GM12873 (cell line): ENCODE measurements around the gene ZNF581.

Source experiments
- TF ChIP-seq, protein P1 (sequence below): IDR thresholded peaks from 2 replicates; pipeline ENCODE4 v1.5.1; 2012; ENCODE audit warnings: low read depth, mild to moderate bottlenecking, moderate library complexity, low read length, control low read depth; ENCODE audit not compliant: insufficient read depth; ENCODE audit errors: missing control alignments

ZNF581 gene

DNA sequence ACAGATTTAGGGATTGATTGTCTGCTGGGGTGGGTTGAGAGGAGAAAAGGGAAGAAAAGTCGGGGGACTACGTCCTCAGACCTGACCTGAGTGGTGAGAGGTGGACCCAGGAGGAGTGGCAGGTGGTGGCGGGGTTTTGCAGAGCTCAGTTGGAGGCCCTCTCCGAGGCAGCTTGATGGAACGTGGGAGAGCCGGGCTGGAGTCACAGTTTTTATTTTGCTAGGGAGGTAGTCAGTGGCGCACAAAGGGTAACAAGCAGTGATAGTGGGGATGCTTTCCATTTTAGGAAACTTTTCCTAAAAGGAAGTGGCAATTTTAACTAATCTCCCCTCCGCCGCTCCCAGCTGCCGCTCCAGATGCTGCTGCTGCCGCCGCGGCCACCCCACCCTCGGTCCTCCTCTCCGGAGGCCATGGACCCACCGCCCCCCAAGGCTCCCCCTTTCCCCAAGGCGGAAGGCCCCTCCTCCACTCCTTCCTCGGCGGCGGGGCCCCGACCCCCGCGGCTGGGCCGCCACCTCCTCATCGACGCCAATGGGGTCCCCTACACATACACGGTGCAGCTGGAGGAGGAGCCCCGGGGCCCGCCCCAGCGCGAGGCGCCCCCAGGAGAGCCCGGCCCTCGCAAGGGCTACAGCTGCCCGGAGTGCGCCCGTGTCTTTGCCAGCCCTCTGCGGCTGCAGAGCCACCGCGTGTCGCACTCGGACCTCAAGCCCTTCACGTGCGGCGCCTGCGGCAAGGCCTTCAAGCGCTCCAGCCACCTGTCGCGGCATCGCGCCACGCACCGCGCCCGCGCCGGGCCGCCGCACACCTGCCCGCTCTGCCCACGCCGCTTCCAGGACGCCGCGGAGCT lies 1.1 kb upstream of the ZNF581 start:
- TF ChIP-seq, protein P1, sequence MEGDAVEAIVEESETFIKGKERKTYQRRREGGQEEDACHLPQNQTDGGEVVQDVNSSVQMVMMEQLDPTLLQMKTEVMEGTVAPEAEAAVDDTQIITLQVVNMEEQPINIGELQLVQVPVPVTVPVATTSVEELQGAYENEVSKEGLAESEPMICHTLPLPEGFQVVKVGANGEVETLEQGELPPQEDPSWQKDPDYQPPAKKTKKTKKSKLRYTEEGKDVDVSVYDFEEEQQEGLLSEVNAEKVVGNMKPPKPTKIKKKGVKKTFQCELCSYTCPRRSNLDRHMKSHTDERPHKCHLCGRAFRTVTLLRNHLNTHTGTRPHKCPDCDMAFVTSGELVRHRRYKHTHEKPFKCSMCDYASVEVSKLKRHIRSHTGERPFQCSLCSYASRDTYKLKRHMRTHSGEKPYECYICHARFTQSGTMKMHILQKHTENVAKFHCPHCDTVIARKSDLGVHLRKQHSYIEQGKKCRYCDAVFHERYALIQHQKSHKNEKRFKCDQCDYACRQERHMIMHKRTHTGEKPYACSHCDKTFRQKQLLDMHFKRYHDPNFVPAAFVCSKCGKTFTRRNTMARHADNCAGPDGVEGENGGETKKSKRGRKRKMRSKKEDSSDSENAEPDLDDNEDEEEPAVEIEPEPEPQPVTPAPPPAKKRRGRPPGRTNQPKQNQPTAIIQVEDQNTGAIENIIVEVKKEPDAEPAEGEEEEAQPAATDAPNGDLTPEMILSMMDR, result no peak

GRCh38 chr19:55643887-55644176 lies 383 bp downstream of the ZNF581 start:
- TF ChIP-seq, protein P1, result no peak

DNA sequence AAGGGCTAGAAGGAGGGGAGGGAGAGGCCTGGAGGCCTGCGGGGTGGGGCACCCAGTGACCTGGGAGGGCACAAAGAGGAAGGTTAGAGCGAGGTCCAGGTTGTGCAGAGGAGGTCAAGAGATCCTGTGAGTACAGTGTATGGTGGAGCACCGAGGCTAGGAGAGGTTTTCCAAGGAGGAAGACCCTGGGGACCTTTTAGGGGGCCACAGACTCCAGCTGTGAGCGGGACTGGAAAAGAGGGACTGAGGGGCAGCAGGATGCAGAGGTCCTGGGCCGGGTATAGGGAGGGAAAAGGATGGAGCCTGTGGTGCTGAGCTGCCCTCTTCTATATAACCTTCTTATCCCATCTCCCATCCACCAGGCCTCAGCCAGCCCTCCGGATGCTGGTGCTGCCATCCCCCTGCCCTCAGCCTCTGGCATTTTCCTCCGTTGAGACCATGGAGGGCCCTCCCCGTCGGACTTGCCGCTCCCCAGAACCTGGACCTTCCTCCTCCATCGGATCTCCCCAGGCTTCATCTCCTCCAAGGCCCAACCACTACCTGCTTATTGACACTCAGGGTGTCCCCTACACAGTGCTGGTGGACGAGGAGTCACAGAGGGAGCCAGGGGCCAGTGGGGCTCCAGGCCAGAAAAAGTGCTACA lies 863 bp downstream of the ZNF581 start:
- TF ChIP-seq, protein P1, result no peak

GRCh38 chr19:55644842-55645511 lies 1.5 kb downstream of the ZNF581 start:
- TF ChIP-seq, protein P1, result no peak

GRCh38 chr19:55645512-55645881 lies 2.0 kb downstream of the ZNF581 start:
- TF ChIP-seq, protein P1, result no peak

- TF ChIP-seq, protein P1, result no peak
Observed at GRCh38 chr19:55646889-55647731, 3.7 kb downstream of the ZNF581 start.
